Measurements from ENCODE around the gene CD83. TPM values are rescaled to one million over a fixed set of nuclear protein-coding genes. Genes with fewer than 3 reads are reported as not detected.

Gene CD83
- total RNA-seq, 1 donor from 2014 or later = 1.8 TPM

GRCh38 chr6:14128012-14128411 lies 10.4 kb downstream of the CD83 start:
- Histone ChIP-seq H3K4me3 (ENCODE audit: insufficient read depth, low read depth, low read length) (no peak overlapping the region), H3K4me1 (ENCODE audit: insufficient read depth, low read length) (no peaks in the 10 kb centered on the region), H3K4me2 (ENCODE audit: low read length) (no peak overlapping the region), H3K27me3 (ENCODE audit: insufficient read depth, low read length) (no peaks in the 10 kb centered on the region), H3K79me2 (ENCODE audit: insufficient read depth, low read length) (no peaks in the 10 kb centered on the region), H3K9me3 (ENCODE audit: insufficient read depth, low read depth, low read length) (no peaks in the 10 kb centered on the region), H2AFZ (ENCODE audit: low read depth, low read length) (no peak overlapping the region), H4K20me1 (ENCODE audit: insufficient read depth, low read length) (no peaks in the 10 kb centered on the region), H3K9ac (ENCODE audit: low read length) (no peak overlapping the region), H3K27ac (ENCODE audit: low read depth, low read length) (no peak overlapping the region), H3K36me3 (ENCODE audit: insufficient read depth, low read length) (no peaks in the 10 kb centered on the region)
- Mint-ChIP-seq H3K9me3 (ENCODE audit: unreplicated experiment) (no peaks in the 10 kb centered on the region), H3K27ac (ENCODE audit: unreplicated experiment) (no peak overlapping the region), H3K36me3 (ENCODE audit: low read depth, unreplicated experiment) (peaks cover 2% of the 10 kb centered on the region), H3K4me1 (ENCODE audit: low read depth, unreplicated experiment) (peaks cover 2% of the 10 kb centered on the region), H3K4me3 (ENCODE audit: unreplicated experiment) (no peak overlapping the region), H3K27me3 (ENCODE audit: low read depth, unreplicated experiment) (peaks cover 9% of the 10 kb centered on the region)
- TF ChIP-seq EZH2 (IDR thresholded peaks at IDR 0.05; ENCODE audit: insufficient read depth, low read length) (no peak), CTCF (IDR thresholded peaks at IDR 0.05; ENCODE audit: insufficient read depth, low read depth, low read length) (no peak)
- no peak for FAIRE-seq
- no peak for DNase-seq (ENCODE audit: low read depth)

DNA sequence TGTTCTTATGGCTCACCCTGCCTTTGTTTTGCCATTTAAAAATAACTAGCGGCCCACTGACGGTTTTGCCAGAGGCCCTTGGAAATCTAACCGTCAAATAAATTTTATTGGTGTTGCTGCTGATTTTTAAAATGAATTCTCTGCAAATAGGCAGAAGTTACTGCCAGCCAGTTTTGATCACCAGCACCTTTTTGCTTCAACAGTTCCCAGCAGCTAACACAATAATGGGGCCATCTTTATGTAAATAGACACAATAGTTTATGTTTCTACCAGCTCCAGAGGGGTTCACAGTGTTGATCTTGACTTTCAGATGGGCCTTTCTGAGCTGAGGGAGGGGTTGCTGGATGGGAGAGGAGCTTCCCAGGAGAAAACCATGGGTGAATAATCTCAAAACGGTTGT lies 11.2 kb downstream of the CD83 start:
- Mint-ChIP-seq H3K9me3 (ENCODE audit: unreplicated experiment) (no peaks in the 10 kb centered on the region), H3K36me3 (ENCODE audit: low read depth, unreplicated experiment) (peaks cover 3% of the 10 kb centered on the region), H3K4me1 (ENCODE audit: low read depth, unreplicated experiment) (no peaks in the 10 kb centered on the region), H3K27ac (ENCODE audit: unreplicated experiment) (no peak overlapping the region), H3K4me3 (ENCODE audit: unreplicated experiment) (no peak overlapping the region), H3K27me3 (ENCODE audit: low read depth, unreplicated experiment) (peaks cover 10% of the 10 kb centered on the region)
- DNase-seq (ENCODE audit: low read depth) = no peak
- Histone ChIP-seq H3K9me3 (ENCODE audit: insufficient read depth, low read depth, low read length) (no peaks in the 10 kb centered on the region), H3K4me1 (ENCODE audit: insufficient read depth, low read length) (no peaks in the 10 kb centered on the region), H2AFZ (ENCODE audit: low read depth, low read length) (no peak overlapping the region), H3K36me3 (ENCODE audit: insufficient read depth, low read length) (no peaks in the 10 kb centered on the region), H3K27me3 (ENCODE audit: insufficient read depth, low read length) (no peaks in the 10 kb centered on the region), H3K27ac (ENCODE audit: low read depth, low read length) (no peak overlapping the region), H3K4me3 (ENCODE audit: insufficient read depth, low read depth, low read length) (no peak overlapping the region), H3K79me2 (ENCODE audit: insufficient read depth, low read length) (no peaks in the 10 kb centered on the region), H3K4me2 (ENCODE audit: low read length) (no peak overlapping the region), H4K20me1 (ENCODE audit: insufficient read depth, low read length) (no peaks in the 10 kb centered on the region), H3K9ac (ENCODE audit: low read length) (no peak overlapping the region)
- no peak for FAIRE-seq
- TF ChIP-seq EZH2 (IDR thresholded peaks at IDR 0.05; ENCODE audit: insufficient read depth, low read length) = no peak
- TF ChIP-seq CTCF (IDR thresholded peaks at IDR 0.05; ENCODE audit: insufficient read depth, low read depth, low read length) = no peak

GRCh38 chr6:14129575-14129974 lies 12.0 kb downstream of the CD83 start:
- Mint-ChIP-seq H3K4me1 (ENCODE audit: low read depth, unreplicated experiment) (no peaks in the 10 kb centered on the region), H3K4me3 (ENCODE audit: unreplicated experiment) (no peak overlapping the region), H3K36me3 (ENCODE audit: low read depth, unreplicated experiment) (peaks cover 4% of the 10 kb centered on the region), H3K27me3 (ENCODE audit: low read depth, unreplicated experiment) (peaks cover 10% of the 10 kb centered on the region), H3K27ac (ENCODE audit: unreplicated experiment) (no peak overlapping the region), H3K9me3 (ENCODE audit: unreplicated experiment) (no peaks in the 10 kb centered on the region)
- Histone ChIP-seq H3K27me3 (ENCODE audit: insufficient read depth, low read length) (no peaks in the 10 kb centered on the region), H3K4me2 (ENCODE audit: low read length) (no peak overlapping the region), H3K79me2 (ENCODE audit: insufficient read depth, low read length) (no peaks in the 10 kb centered on the region), H4K20me1 (ENCODE audit: insufficient read depth, low read length) (no peaks in the 10 kb centered on the region), H3K4me3 (ENCODE audit: insufficient read depth, low read depth, low read length) (no peak overlapping the region), H2AFZ (ENCODE audit: low read depth, low read length) (no peak overlapping the region), H3K27ac (ENCODE audit: low read depth, low read length) (no peak overlapping the region), H3K9ac (ENCODE audit: low read length) (no peak overlapping the region), H3K4me1 (ENCODE audit: insufficient read depth, low read length) (no peaks in the 10 kb centered on the region), H3K9me3 (ENCODE audit: insufficient read depth, low read depth, low read length) (no peaks in the 10 kb centered on the region), H3K36me3 (ENCODE audit: insufficient read depth, low read length) (no peaks in the 10 kb centered on the region)
- peak; percentile 73 for DNase-seq (ENCODE audit: low read depth)
- TF ChIP-seq EZH2 (IDR thresholded peaks at IDR 0.05; ENCODE audit: insufficient read depth, low read length) = no peak
- TF ChIP-seq CTCF (IDR thresholded peaks at IDR 0.05; ENCODE audit: insufficient read depth, low read depth, low read length) = peak; percentile 65
- FAIRE-seq = no peak
